Small intestine (tissue), 7 donors: ENCODE data around the gene SLC41A3. TPM values are rescaled to one million over a fixed set of nuclear protein-coding genes. Genes with fewer than 3 reads are reported as not detected.

Source experiments
- DNase-seq, 2 donors: peaks; one replicate each; pipeline versions ENCODE4 v3.0.0 to v3.0.0-alpha.2; 2013
- FAIRE-seq: peaks from 2 replicates; lab custom pipeline; 2012; peaks lifted over from hg19 to GRCh38; lab: Jason Lieb, UNC
- H3K27ac ChIP-seq, 3 donors: one replicate each; pipeline ENCODE4 v1.5.1; 2013; ENCODE audit warnings: low read length in 2 of 3, mild to moderate bottlenecking in 2 of 3, control low read depth in 1 of 3, inconsistent platforms in 1 of 3, low read depth in 1 of 3, moderate library complexity in 1 of 3
- H3K27me3 ChIP-seq, 3 donors: one replicate each; pipeline ENCODE4 v1.6.1; 2013; ENCODE audit warnings: low read length in 3 of 3, inconsistent platforms in 1 of 3; ENCODE audit not compliant: control insufficient read depth in 3 of 3, insufficient read depth in 3 of 3
- H3K36me3 ChIP-seq, 3 donors: one replicate each; pipeline ENCODE4 v1.6.1; 2013; ENCODE audit warnings: low read length in 3 of 3, inconsistent platforms in 1 of 3, low read depth in 1 of 3, mild to moderate bottlenecking in 1 of 3, moderate library complexity in 1 of 3; ENCODE audit not compliant: control insufficient read depth in 3 of 3, insufficient read depth in 2 of 3
- H3K4me1 ChIP-seq, 3 donors: one replicate each; pipeline ENCODE4 v1.6.1; 2013; ENCODE audit warnings: low read length in 2 of 3, inconsistent platforms in 1 of 3, low read depth in 1 of 3, mild to moderate bottlenecking in 1 of 3, moderate library complexity in 1 of 3; ENCODE audit not compliant: control insufficient read depth in 3 of 3, insufficient read depth in 2 of 3
- H3K4me3 ChIP-seq, 3 donors: one replicate each; pipeline ENCODE4 v1.5.1; 2013; ENCODE audit warnings: low read length in 3 of 3, control low read depth in 1 of 3, inconsistent platforms in 1 of 3, low read depth in 1 of 3, mild to moderate bottlenecking in 1 of 3, moderate library complexity in 1 of 3
- H3K9me3 ChIP-seq, 2 donors: one replicate each; pipeline ENCODE4 v1.6.1; 2013; ENCODE audit warnings: low read depth in 1 of 2, low read length in 1 of 2; ENCODE audit not compliant: control insufficient read depth in 2 of 2, insufficient read depth in 1 of 2
- WGBS, 3 donors: extraction: QIAGEN DNeasy Blood & Tissue Kit; methylation state at CpG; one replicate each; pipeline ENCODE4 v1.1.7; 2013; 5-methylcytosine and 5-hydroxymethylcytosine counted together
- polyA plus RNA-seq, 4 donors: library from polyadenylated mRNA; stranded (reverse) in 3 of 4; unstranded in 1 of 4; fragments of 200-250 nt in 3 of 4; fragments of 120-200 nt in 1 of 4; gene quantifications; one replicate each; pipeline versions ENCODE4 v1.2.1 to v1.2.3, GENCODE V29; 2013
- donor health status: healthy with polysubstance abuse.
- donor health status: control.
- donor health status: control.
- donor health status: Bipolar disorder and iron deficiency.
- donor health status: healthy.

Gene SLC41A3
- polyA plus RNA-seq, 4 donors, result 31.4 to 46.1 (median 36.3) TPM

GRCh38 chr3:126018995-126019394 is 64.9 kb downstream of the SLC41A3 start:
- Histone ChIP-seq H3K27ac (no peak overlapping the region), H3K27me3 (no peaks in the 10 kb centered on the region), H3K9me3 (no peaks in the 10 kb centered on the region), H3K4me1 (no peaks in the 10 kb centered on the region), H3K36me3 (peaks cover 3 to 48% (median 6%) of the 10 kb centered on the region in 3 donors), H3K4me3 (no peak overlapping the region)
- no peak for DNase-seq
- WGBS, 3 donors, result 95 to 97% (median 95%) methylated on average over 7 of the region's 7 CpGs
- no peak for FAIRE-seq

DNA sequence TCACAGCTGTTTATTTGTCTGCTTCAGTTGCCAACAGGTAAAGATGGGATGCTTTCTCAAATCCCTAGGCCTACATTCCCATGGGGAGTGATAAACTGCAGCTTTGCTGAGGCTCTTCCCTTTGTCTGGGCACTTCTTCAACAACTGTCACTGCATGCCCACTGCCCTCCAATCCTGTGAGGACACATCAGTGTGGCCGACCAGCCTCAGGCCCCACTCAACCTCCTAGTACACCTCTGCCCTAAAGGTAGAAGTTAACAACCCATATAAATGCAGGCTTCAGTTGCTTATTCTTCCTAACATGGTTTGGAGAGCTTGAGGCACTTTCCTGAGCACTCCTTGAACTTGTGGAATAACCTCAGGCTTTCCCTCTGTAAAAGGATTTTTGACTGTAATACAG is 65.4 kb downstream of the SLC41A3 start:
- Histone ChIP-seq H3K4me3 (no peak overlapping the region), H3K9me3 (no peaks in the 10 kb centered on the region), H3K36me3 (peaks cover 3 to 51% (median 6%) of the 10 kb centered on the region in 3 donors), H3K27me3 (no peaks in the 10 kb centered on the region), H3K4me1 (no peaks in the 10 kb centered on the region), H3K27ac (no peak overlapping the region)
- WGBS, 3 donors, result 88 to 100% (median 94%) methylated on average over 1 of the region's 1 CpG
- no peak for DNase-seq
- no peak for FAIRE-seq

DNA sequence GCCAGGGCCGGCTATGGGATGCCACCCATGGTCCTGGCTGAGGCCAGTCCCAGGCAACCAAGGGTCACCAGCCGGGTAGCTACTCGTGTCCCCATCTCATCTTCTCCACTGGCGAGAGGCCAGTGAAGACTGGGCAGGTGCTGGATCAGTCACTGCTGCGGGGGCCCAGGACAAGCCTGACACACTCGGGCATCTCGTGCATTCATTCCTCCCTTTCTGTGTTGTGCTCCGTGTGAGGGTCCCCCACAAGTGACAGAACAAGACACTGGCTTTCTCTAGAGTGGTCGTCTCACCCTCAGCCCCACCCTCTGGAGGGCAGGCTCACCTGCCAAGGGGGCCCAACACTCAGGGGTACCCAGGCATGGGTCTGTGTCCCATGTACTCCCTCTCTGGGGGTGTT is 66.6 kb downstream of the SLC41A3 start:
- WGBS, 3 donors, result 87 to 93% (median 92%) methylated on average over 9 of the region's 9 CpGs
- DNase-seq (no peak), FAIRE-seq (no peak)
- Histone ChIP-seq H3K4me3 (no peak overlapping the region), H3K4me1 (no peaks in the 10 kb centered on the region), H3K36me3 (peaks cover 5 to 50% (median 6%) of the 10 kb centered on the region in 3 donors), H3K27me3 (no peaks in the 10 kb centered on the region), H3K9me3 (no peaks in the 10 kb centered on the region), H3K27ac (no peak overlapping the region)

DNA sequence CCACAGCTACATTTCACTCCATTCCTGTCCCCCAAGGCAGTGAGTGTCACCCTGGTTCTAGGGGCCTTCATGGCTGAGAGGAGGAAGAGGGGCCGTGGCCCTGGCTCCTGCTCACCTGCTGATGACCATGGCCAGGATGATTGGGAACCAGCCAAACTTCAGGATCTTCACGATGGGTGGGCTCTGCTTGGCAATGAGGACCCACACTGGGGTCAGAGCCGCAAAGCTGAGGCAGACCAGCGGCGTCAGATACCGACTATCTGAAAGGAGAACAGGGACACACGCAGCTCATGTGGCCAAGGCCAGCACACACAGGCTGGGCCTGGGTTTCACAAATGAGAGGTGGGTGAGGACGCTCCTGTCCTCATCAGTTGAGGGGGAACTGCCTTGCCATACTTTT is 67.3 kb downstream of the SLC41A3 start:
- Histone ChIP-seq H3K4me1 (no peaks in the 10 kb centered on the region), H3K36me3 (peaks cover 8 to 51% (median 10%) of the 10 kb centered on the region in 3 donors), H3K9me3 (no peaks in the 10 kb centered on the region), H3K27ac (no peak overlapping the region), H3K4me3 (no peak overlapping the region), H3K27me3 (no peaks in the 10 kb centered on the region)
- DNase-seq (no peak), FAIRE-seq (no peak)
- 91 to 96% (median 96%) methylated on average over 7 to 8 of the region's 8 CpGs for WGBS, 3 donors

GRCh38 chr3:126015075-126015474 is 68.8 kb downstream of the SLC41A3 start:
- no peak for FAIRE-seq
- Histone ChIP-seq H3K9me3 (peaks cover 0 to 4% of the 10 kb centered on the region in 2 donors), H3K4me1 (no peaks in the 10 kb centered on the region), H3K27me3 (no peaks in the 10 kb centered on the region), H3K36me3 (peaks cover 8 to 55% (median 10%) of the 10 kb centered on the region in 3 donors), H3K27ac (no peak overlapping the region), H3K4me3 (no peak overlapping the region)
- WGBS, 3 donors, result 85 to 96% (median 86%) methylated on average over 10 of the region's 10 CpGs
- no peak for DNase-seq

- no peaks in the 10 kb centered on the region for H3K27me3 ChIP-seq
- no peaks in the 10 kb centered on the region for H3K4me1 ChIP-seq
- DNase-seq (no peak), FAIRE-seq (no peak)
- 71 to 91% (median 82%) methylated on average over 4 of the region's 4 CpGs for WGBS, 3 donors
- no peak overlapping the region for H3K4me3 ChIP-seq
- no peak overlapping the region for H3K27ac ChIP-seq
- peaks cover 0 to 4% of the 10 kb centered on the region in 2 donors for H3K9me3 ChIP-seq
- peaks cover 8 to 52% (median 10%) of the 10 kb centered on the region in 3 donors for H3K36me3 ChIP-seq
Measured at GRCh38 chr3:126014252-126014651, 69.7 kb downstream of the SLC41A3 start.

DNA sequence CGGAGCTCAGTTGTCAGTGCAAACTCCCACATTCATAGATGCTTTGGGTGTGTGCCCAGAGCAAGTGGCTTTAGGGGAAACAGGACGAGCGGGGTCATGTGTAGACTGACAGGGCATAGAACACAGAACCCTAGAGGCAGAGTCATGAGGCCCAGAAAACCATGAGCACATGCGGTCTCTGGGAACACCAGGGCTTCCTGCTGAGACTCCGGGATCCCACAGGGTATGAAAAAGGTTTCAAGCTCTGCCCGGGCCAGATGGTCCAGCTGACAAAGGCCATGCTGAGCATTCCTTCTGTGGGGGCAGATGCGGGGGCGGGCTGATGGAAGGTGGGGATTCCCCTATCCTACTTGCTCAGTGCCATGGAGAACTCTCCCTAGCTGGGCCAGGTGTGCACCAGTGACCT is 70.2 kb downstream of the SLC41A3 start:
- Histone ChIP-seq H3K4me3 (no peak overlapping the region), H3K27ac (no peak overlapping the region), H3K27me3 (no peaks in the 10 kb centered on the region), H3K36me3 (peaks cover 8 to 52% (median 10%) of the 10 kb centered on the region in 3 donors), H3K4me1 (no peaks in the 10 kb centered on the region), H3K9me3 (peaks cover 0 to 4% of the 10 kb centered on the region in 2 donors)
- WGBS, 3 donors, result 88 to 97% (median 93%) methylated on average over 8 of the region's 8 CpGs
- FAIRE-seq (no peak), DNase-seq (no peak)

GRCh38 chr3:126009181-126009580 is 74.7 kb downstream of the SLC41A3 start:
- no peaks in the 10 kb centered on the region for H3K27me3 ChIP-seq
- H3K36me3 ChIP-seq, result peaks cover 2 to 51% (median 6%) of the 10 kb centered on the region in 3 donors
- no peak overlapping the region for H3K27ac ChIP-seq
- DNase-seq, result no peak
- WGBS, 3 donors, result 85 to 97% (median 96%) methylated on average over 3 of the region's 3 CpGs
- H3K9me3 ChIP-seq, result peaks cover 0 to 4% of the 10 kb centered on the region in 2 donors
- no peak overlapping the region for H3K4me3 ChIP-seq
- FAIRE-seq, result no peak
- no peaks in the 10 kb centered on the region for H3K4me1 ChIP-seq

- Histone ChIP-seq H3K36me3 (peaks cover 2 to 42% (median 6%) of the 10 kb centered on the region in 3 donors), H3K4me1 (no peaks in the 10 kb centered on the region), H3K9me3 (peaks cover 0 to 4% of the 10 kb centered on the region in 2 donors), H3K27ac (no peak overlapping the region), H3K27me3 (no peaks in the 10 kb centered on the region), H3K4me3 (no peak overlapping the region)
- FAIRE-seq (no peak), DNase-seq (no peak)
- 96 to 100% (median 100%) methylated on average over 3 of the region's 3 CpGs for WGBS, 3 donors
Measured at GRCh38 chr3:126008219-126008618, 75.7 kb downstream of the SLC41A3 start.
